DLD1 (cell line): Measurements from ENCODE around the gene ABCC6.

Experiments
- in situ Hi-C: cut with HindIII; loops from 2 replicates; pipeline ENCODE4 v1.10.0; 2017; ENCODE audit warnings: low sequenced_read_pairs

Gene ABCC6

DNA sequence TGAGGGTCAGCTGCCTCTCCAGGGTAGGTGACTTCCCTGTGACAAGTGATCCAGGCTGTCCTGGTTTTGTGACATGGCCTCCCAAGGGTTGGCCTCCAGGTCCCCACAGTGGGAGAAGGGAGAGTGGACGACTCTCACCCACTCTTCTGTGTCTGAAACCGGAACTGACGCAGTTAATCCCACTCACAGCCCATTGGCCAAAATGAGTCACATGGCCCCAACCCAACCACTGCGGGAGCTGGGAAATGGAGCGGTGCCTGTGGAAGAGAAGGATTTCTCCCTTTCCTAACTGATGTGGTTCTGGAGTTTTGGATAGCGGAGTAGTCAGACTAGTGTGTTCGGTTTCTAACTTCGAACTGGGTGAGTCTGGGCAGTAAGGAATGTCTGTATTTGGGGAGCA lies 79.4 kb downstream of the ABCC6 start:
- in situ Hi-C loops, result no loop called here

- in situ Hi-C loops, result no loop called here
These were observed 80.1 kb downstream of the ABCC6 start for GRCh38 chr16:16143038-16143763.

DNA sequence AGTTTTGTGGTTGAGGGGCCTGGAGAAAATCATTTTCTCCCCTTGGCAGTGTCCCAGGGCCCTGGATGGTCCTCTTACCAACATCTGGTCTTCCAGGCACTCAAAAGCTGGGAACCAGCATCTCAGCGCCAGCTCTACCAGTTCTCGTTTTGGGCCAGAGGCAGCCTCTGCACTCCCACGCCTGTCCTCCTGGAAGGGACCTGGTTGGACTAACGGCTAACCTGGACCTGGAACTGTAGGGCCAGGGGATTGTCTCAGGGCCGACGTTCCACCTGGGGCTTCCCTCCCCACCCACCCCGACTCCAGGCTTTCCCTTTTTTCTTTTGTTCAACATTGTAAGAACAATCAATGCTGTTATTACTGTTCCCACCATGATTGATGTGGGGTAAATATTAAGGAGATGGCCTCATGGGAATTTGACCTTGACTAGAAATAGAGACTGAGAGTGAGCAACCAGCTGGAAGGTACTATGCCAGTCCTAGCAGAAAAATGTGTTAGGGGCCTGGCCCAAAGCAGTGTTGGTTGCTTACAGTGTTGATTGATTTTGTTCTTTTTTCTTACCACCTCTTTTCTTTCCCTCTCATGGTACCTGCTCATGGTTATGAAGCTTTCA lies 81.4 kb downstream of the ABCC6 start:
- in situ Hi-C loops, result no loop called here

GRCh38 chr16:16141141-16141540 lies 82.2 kb downstream of the ABCC6 start:
- in situ Hi-C loops, result no loop called here

DNA sequence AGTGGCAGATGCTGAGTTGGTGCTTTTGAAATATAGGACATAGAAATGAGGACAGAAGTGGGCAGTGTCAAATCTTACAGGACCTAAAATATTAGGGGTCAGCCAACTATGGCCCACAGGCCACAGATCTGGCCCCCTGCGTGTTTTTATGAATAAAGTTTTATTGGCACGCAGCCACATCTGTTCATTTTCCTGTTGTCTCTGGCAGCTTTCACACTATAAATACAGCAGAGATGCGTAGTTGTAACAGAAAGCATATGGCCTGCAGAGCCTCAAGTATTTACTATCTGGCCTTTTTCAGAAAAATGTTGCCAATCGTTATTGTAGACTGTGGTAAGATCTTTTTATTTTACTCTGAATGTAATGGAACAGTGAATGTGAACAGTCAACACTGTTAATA lies 82.8 kb downstream of the ABCC6 start:
- in situ Hi-C loops, result no loop called here

DNA sequence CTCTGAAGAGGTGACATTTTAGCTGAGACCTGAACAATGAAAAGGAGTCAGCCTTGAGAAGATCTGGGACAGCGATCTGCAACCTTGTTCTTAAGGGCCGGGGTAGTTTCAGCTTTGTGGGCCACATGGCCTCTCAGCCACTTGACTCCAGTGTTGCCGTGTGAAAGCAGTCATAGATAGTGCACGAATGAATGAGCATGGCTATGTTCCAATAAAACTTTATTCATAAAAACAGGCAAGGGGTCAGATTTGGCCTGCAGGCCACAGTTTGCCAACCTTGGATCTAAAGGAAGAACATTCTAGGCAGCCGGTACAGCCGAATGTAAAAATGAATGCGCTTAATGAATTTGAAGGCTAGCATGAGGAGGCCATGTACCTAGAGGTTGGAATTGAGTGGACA lies 83.5 kb downstream of the ABCC6 start:
- in situ Hi-C loops, result no loop called here

- in situ Hi-C loops, result no loop called here
These were observed 84.2 kb downstream of the ABCC6 start for GRCh38 chr16:16139061-16139460.

DNA sequence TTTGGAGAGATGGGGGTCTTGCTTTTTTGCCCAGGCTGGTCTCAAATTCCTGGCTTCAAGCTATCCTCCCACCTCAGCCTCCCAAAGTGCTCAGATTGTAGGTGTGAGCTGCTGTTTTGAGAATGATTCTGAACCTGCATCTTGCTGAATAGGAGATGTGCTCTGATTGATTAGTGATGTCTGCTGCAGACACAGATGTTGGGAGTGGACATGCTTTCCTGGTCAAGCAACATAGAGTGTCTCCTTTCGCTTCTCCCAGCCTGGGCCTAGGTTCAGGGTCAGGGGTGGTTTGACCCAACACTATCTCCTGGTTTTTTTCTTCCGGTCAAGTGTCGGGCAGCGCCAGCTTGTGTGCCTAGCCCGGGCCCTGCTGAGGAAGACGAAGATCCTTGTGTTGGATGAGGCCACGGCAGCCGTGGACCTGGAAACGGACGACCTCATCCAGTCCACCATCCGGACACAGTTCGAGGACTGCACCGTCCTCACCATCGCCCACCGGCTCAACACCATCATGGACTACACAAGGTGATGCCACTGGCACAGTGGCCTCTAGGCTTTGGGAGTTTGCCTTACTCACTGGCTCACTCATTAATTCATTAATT lies 85.2 kb downstream of the ABCC6 start:
- in situ Hi-C loops, result no loop called here

GRCh38 chr16:16137110-16137509 lies 86.2 kb downstream of the ABCC6 start:
- in situ Hi-C loops, result no loop called here

- in situ Hi-C loops, result no loop called here
These were observed 86.7 kb downstream of the ABCC6 start for GRCh38 chr16:16136588-16136987.

- in situ Hi-C loops, result no loop called here
These were observed 89.2 kb downstream of the ABCC6 start for GRCh38 chr16:16133943-16134604.

- in situ Hi-C loops, result no loop called here
These were observed 91.6 kb downstream of the ABCC6 start for GRCh38 chr16:16131659-16132058.

DNA sequence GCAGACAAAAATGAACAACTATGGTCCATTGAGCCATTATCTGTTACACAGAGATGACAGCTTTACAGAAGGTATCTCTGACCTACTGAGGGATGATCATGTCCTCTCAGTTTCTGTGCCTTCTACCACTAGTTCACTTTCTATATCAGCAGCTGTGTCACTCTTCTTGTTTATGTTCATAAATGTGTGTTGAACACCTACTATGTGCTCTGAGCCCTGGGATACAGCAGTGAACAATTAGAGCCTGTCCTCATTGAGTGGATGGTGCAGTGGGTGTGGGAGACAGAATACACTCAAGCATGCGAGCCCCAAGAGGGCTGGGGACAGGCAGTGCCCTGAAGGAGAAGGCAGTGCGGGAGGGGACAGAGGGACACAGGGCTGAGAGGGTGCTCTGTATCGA lies 92.1 kb downstream of the ABCC6 start:
- in situ Hi-C loops, result no loop called here

GRCh38 chr16:16127469-16128116 lies 95.7 kb downstream of the ABCC6 start:
- in situ Hi-C loops, result loop anchor here (10.0 kb wide), 1 partner anchor 243 kb away; the partner anchor contains the start of gene CEP20

DNA sequence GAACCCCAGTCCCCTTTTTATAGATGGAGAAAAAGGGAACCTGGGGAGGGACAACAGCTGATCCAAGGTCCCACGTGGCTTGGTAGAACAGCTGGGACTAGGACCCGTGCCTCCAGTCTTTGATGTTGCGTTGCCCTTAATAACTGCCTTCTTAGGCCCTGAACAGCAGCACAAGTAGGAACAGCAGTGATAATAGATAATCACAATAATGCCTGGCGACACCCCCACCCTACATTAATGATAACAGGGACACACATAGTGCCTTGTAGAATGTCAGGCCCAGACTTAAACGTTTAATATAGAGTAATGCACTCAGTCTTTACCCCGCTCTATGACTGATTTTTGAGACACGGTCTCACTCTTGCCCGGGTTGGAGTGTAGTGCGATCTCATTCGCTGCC lies 96.4 kb downstream of the ABCC6 start:
- in situ Hi-C loops, result loop anchor here (10.0 kb wide), 1 partner anchor 242 kb away; the partner anchor contains the start of gene CEP20

DNA sequence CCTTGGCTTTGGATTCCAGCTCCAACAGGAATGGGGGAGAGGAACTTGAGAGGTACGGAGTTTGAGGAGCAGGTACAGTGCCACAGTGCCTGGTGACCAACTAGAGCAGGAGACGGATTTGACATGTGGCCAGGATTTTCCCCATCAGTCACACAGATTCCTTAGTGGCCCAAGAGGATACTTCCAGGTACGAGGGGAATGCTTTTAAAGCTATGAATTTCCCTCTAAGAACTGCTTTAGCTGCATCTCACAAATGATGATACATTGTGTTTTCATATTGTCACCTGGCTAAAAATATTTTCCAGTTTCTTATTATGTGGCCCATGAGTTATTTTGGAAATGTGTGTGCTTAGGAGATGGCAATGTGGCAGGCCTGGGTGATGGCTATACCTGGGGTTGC lies 98.3 kb downstream of the ABCC6 start:
- in situ Hi-C loops, result loop anchor here (10.0 kb wide), 1 partner anchor 240 kb away; the partner anchor contains the start of gene CEP20

DNA sequence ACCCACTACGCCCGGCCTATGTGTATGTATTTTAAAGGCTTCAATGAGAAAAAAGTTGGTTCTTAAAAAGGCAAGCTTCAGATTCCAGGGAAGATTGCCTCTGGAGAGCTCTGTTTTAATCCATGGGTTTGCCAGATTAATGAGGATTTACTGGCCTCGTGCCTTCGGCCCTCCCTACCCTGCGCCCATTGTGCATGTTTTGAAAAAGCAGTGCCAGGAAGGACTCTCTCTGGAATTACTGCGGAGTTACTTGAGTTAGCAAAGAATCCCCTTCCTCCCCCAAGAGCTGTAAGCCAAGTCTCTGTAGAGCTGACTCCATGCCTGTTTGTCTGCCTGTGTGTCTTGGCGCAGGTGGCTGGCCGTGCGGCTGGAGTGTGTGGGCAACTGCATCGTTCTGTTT lies 98.9 kb downstream of the ABCC6 start:
- in situ Hi-C loops, result loop anchor here (10.0 kb wide), 1 partner anchor 240 kb away; the partner anchor contains the start of gene CEP20

DNA sequence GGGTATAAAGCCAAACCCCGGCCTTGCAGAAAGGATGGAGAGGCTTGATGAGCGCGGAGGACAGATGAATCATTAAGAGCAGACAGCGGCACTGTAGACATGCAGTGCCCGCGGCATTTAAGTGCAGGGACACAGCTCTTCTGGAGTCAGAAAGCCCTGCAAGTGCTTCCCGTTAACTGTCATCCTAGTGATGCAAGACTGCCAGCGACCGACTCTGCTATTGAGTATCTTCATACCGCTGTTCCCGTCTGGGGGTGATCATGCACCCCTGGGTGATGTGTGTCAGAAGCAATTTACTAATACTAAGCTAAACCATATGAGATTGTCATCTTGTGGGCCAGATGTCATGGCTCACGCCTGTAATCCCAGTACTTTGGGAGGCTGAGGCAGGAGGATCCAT lies 101.0 kb downstream of the ABCC6 start:
- in situ Hi-C loops, result loop anchor here (10.0 kb wide), 1 partner anchor 237 kb away; the partner anchor contains the start of gene CEP20

- in situ Hi-C loops, result loop anchor here (10.0 kb wide), 1 partner anchor 236 kb away; the partner anchor contains the start of gene CEP20
These were observed 102.0 kb downstream of the ABCC6 start for GRCh38 chr16:16121185-16121727.

- in situ Hi-C loops, result loop anchor here (10.0 kb wide), 1 partner anchor 236 kb away; the partner anchor contains the start of gene CEP20
These were observed 102.7 kb downstream of the ABCC6 start for GRCh38 chr16:16120382-16121184.
